Dedifferentiated amniotic fluid mesenchymal stem cell (primary cell): ENCODE results near the gene DENND1A.
"Not testable (repeated sequence)": the region's sequence is repeated elsewhere in the genome, so short reads cannot be mapped to it uniquely, and the experiment has no call there.

Source experiments
- DNase-seq: peaks from one replicate; pipeline ENCODE4 v3.0.0-alpha.2; 2016; ENCODE audit errors: extremely low spot score

The DENND1A gene

GRCh38 chr9:123654994-123655637 is 274.8 kb downstream of the DENND1A start:
- no peak for DNase-seq

GRCh38 chr9:123654218-123654993 is 275.5 kb downstream of the DENND1A start:
- DNase-seq, result no peak

DNA sequence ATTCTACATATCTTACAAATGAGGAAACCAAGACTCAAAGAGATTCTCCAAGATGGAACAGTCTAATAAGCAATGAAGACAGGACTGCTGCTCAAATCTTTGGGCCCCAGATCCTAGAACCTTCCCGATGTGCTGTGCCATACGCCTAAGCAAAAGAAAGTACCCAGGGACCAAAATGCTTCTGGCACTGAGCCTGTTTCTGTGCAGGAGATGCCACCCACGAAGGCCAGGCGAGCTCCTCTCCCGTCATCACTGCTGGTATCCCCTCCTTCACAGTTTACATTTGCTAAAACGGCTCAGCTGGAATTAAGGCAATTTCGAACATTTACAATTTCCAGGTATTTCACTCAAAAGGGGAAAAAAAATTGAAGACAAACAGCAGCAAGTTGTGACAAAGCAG is 277.5 kb downstream of the DENND1A start:
- no peak for DNase-seq

GRCh38 chr9:123651871-123652270 is 278.1 kb downstream of the DENND1A start:
- DNase-seq, result no peak

DNA sequence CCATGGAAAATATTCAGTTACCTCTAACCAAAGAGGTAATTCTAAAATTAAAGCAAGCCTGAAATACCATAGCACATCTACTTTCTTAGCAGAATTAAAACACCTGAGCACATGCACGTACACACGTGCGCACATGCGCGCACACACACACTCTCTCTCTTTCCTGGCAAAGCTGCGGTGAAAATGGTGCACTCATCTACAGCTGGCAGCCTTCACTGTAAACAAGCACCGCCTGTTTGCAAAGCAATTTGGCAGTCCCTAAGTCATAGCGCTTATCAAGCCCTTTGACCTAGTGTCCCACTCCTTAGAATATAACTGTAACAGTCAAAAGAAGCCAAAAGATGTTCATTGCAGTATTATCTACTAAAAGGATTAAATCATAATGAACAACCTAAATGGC is 278.7 kb downstream of the DENND1A start:
- no peak for DNase-seq

DNA sequence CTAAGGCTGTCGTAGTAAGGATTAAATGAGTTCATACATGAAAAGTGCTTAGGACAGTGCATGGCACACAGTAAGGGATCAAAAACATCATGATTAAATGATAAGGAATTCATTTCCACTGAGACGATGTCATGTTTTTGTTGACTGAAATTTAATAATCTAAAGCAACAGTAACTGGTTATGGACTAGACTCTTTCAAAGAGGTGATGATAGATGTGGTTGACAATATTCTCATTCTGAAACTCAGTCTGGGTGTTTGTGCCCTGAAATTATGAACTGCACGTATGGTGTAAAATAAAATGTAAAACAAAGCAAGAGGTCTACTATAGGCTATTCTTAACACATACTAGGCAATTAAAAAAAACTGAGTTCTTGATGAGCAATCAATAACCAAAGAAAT is 280.0 kb downstream of the DENND1A start:
- DNase-seq, result no peak

DNA sequence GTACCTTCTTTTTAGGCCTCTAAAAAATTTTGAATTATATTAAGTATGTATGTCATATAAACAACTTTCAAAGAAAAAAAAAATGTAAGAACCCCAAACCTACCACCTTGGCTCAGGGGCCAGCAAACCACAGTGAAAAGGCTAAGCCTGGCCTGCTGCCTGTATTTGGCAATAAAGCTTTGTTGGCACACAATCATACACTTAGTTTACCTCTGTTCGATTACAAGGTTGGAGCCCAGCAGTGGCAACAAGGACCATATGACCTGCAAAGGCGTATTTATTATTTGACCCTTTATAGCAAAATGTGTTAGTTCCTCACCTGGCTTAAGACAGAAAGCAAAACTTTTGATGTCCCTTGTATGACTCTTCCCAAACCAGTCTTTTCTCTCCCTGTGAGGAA is 282.8 kb downstream of the DENND1A start:
- no peak for DNase-seq

DNA sequence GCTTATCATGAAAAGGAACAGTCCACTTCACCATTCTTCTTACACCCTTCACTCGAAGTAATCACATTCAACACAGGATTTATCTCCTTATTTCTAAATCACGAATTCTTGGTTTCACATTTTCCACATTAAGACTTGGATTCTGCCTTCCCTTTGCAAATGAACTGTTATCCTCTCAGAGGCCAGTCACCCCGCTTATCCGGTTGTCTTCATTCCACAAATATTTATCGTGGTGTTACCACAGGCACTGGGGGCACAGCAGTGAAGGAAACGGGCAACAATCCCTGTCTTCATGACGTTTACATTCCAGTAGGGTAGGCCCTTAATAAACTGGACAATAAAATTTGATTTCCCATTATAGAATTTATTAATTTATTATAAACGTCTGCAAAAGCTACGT is 284.2 kb downstream of the DENND1A start:
- no peak for DNase-seq

- DNase-seq, result no peak
Observed at GRCh38 chr9:123645126-123645525, 284.8 kb downstream of the DENND1A start.

DNA sequence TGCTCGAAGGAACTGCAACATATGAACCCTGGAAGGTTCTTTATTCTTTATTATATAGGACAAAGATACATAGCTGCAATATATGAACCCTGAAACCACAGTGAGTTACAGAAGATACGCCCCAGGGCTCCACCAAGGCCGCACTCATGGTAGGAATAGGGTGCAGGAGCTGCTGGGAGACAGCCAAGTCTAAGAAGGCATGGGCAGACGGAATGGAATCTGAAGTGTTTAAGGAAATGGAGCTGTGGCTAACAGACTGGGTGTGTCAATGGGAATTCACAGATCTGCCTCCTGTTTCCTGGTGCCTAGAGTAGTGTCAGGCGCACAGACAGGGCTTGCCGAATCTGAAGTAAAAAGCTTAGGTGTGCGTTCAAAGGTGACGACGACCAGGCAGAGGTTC is 286.4 kb downstream of the DENND1A start:
- no peak for DNase-seq

DNA sequence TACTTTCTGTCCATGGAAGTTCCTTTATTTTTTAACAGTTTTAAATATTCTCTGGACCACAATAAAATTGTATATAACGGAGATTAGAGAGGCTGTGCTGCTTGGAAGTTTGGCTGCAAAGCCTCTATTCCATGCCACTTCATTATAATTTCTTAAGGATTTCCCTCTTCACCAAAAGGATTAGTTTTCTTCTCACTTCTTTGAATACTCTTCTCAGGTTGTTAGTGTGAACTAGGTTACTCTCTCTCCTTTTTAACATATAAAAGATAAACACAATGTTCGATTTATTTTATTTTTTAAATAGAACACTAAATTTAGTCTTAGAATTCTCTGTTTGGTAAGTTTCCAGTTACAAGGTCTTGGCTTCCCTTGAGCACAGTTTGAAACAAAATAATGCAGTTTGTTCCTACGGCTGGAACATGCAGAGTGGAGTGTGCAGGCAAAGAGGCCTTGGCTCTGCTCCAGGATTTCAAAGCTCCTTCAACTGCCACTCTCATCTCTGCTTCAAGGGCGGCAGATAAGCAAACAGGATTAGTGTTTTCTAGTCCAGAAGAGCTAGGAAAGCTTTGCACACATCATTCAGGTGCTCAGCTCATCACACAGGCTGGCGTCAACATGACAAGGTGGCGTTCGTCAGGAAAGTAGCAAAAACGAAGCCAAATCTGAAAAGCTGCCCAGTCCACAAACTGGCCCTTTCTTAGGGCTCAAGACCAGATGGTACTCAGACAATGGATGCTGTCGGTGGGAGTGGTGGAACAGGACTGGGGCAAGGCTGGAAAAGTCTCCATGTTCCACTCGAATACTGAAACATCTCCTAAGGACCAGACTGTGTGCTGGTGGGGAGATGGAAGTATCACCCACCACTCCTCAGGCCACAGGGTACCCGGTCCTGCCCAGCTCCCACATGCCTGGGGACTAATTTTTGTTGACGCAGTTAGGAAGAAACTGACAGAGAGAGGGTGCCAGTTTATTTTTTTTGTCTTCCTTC is 287.3 kb downstream of the DENND1A start:
- DNase-seq, result no peak

- DNase-seq, result no peak
Observed at GRCh38 chr9:123640792-123641222, 289.1 kb downstream of the DENND1A start.

DNA sequence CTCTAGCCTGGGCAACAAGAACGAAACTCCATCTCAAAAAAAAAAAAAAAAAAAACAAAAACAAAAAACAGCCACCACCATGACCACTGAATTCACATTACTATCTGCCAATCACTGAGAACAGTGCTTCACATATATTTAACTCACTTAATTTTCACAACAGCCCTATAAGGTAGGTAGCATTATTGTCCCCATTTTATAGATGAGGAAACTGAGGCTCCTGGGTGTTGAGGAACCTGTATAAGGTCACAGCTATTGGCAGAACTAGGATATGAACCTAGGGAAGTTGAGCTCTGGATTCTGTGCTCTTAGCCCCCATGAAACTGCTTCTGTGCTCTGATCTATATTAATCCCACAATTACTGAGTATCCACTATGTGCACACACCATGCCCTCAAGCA is 290.2 kb downstream of the DENND1A start:
- no peak for DNase-seq

DNA sequence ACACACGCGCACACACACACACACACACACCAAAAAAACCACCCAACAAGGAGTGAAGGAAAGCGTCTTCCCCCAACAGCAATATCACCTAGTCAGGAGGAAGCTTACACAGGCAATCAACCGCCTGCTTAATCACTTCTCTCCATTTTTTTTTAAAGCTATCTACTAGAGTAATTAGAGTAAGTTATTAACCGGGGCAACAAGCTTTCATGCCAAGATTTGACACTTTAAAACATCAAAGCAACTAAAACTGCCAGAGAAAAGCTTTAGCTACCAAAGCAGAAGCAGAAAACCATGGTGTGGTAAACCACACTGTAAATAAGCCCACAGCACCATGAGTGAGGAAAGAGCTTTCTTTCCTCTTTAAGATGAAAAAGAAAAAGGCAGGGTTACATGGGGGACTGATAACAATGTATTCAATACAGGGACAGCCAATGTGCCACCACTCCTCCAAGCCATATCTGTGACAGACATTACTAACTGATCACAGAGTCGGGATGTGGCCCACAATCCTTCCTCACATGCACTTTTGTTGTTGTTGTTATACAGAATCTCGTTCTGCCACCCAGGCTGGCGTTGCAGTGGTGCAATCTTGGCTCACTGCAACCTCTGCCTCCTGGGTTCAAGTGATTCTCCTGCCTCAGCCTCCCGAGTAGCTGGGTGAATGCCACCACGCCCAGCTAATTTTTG is 291.8 kb downstream of the DENND1A start:
- no peak for DNase-seq

DNA sequence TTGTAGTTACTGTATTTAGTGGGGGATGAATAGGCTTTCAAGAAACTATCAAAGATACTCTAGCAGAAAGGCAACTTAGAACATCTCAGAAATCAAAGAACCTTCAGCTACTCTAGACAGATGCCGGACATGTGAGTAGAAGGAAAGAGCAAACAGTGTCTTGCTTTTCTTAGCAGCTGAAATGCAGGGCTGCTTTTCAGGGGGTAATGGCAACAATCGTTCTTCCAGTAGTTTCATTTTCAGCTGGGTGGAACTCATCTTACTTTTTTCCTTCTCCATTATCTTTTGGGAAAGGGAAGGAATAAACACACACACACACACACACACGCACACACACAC is 292.4 kb downstream of the DENND1A start:
- no peak for DNase-seq

DNA sequence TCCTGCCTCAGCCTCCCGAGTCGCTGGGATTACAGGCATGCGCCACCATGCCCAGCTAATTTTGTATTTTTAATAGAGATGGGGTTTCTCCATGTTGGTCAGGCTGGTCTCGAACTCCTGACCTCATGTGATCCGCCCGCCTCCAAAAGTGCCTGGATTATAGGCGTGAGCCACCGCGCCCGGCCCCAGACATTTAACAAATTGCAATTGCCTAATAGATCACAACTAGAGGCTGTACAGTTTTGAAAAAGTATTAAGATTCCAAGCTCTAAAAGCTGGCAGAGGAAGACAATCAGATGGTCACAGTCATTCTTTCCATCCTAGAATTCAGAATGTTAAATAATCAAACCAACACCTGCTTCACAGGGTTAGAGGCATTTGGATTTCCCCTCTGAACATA is 293.1 kb downstream of the DENND1A start:
- not testable (repeated sequence) for DNase-seq

DNA sequence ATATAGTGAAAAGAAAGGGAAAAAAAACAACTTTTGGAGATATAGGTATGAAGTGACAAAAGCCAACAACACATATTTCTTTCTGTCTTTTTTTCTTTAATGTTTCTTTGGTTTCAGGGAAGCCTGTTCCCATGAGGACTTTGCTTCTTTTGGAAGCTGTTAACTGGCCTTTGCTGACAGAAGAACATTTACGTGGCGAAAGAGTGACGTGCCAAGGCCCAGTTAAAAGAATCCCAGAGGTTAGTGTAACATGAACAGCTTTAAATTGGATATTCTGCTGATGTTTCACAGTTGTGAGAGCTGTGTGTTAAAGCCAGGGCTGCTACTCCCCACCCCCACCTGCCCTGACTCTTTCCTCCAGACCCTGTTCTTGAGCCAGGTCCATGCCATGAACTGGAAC is 298.1 kb downstream of the DENND1A start:
- DNase-seq, result no peak

GRCh38 chr9:123630233-123630632 is 299.7 kb downstream of the DENND1A start:
- no peak for DNase-seq

DNA sequence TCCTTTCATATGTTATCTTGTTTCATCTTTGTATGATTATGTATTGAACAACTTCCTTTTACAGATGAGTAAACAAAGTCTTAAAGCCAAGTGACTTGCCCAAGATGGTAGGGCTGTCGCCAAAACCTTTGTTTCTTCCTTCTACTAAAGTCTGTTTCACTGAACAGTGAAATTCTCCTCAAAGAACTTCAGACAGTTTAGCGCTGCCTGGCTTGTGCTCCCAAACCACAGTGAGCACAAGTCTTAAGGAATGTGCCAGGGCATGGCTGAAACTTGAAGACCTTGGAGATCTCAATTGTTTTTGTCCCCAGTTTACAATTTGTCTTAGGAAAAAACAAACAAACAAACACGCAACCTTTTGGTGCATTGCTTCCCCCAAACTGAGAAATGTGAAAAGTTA is 300.4 kb downstream of the DENND1A start:
- DNase-seq, result no peak

- DNase-seq, result no peak
Observed at GRCh38 chr9:123622711-123623241, 307.1 kb downstream of the DENND1A start.

DNA sequence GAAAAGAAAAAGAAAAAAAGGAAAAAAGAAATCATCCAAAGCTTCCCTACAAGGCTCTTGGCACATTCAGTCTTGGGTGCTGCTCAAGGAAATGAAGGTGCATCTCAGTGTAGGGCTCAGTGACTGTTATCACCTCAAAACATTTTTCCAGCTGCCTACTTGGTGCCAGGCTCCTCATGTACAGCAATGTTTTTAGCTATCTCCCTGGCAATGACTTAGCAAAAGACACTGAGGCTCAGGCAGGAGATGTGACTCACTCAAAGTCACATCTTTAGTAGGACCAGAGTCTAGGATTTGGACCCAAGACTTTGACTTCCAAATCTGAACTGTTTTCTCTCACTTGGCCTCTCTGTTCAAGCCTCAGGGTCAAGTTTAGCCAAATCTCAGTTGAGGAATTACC is 309.7 kb downstream of the DENND1A start:
- no peak for DNase-seq
